Activated CD8-positive, alpha-beta memory T cell treated with anti-CD3 and anti-CD28 coated beads, Interleukin-2, amount 10 ng/mL, durations not matched to agents 7 days and 5 days (primary cell): Measurements from ENCODE around the gene DNAJB13. TPM values are rescaled to one million over a fixed set of nuclear protein-coding genes. Genes with fewer than 3 reads are reported as not detected.

Source experiments
- ATAC-seq: fragments of 150-1000 bp; cut with Tn5 transposase; one replicate; pipeline ENCODE4 v1.10.0; 2021; ENCODE audit warnings: moderate library complexity
- CTCF ChIA-PET: fragments of 350-600 bp; sonication (Branson Sonifier 250); formaldehyde crosslinking; loops from one replicate; lab custom pipeline; 2021; ENCODE audit warnings: antibody characterized with exemption; lab: Charles Lee
- DNase-seq: peaks from one replicate; pipeline ENCODE4 v3.0.0-alpha.2; 2020
- H3K27ac Mint-ChIP-seq: one replicate; pipeline ENCODE4 v1.8.0; 2021; ENCODE audit warnings: mild to moderate bottlenecking, mixed read lengths
- H3K27me3 Mint-ChIP-seq: one replicate; pipeline ENCODE4 v1.8.0; 2021; ENCODE audit warnings: mixed read lengths
- H3K36me3 Mint-ChIP-seq: one replicate; pipeline ENCODE4 v1.8.0; 2021; ENCODE audit warnings: mild to moderate bottlenecking, mixed read lengths
- H3K4me1 Mint-ChIP-seq: one replicate; pipeline ENCODE4 v1.8.0; 2021; ENCODE audit warnings: mixed read lengths
- H3K4me3 Mint-ChIP-seq: one replicate; pipeline ENCODE4 v1.8.0; 2021; ENCODE audit warnings: mild to moderate bottlenecking, moderate library complexity, mixed read lengths
- H3K9me3 Mint-ChIP-seq: one replicate; pipeline ENCODE4 v1.8.0; 2022; ENCODE audit warnings: low read depth, mixed read lengths
- total RNA-seq, 2 experiments: library from RNA; stranded (reverse); gene quantifications; one replicate each; pipeline ENCODE4 v1.2.3, GENCODE V29; 2021

DNAJB13 gene
- total RNA-seq, 2 experiments from 2014 or later: 0.26 to 0.29 TPM

DNA sequence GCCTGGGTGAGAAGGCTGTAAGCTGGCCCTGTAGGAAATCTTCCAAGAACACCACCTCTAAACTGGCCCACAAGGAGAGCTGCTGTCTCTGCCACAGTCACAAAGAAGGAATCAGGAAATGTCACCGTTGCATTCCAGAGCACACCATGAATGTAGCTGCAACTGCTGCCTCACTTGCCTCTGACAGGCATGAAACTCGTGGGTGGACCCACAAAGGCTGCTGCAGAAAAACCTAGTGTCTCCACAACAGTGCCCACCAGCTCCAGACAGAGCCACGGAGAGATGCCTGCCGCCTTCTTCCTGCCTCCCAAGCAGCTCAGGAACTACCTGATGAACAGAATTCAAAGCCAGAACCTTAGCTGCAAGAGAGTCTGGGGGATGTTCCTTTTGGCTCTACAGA is 10.5 kb downstream of the DNAJB13 start:
- Mint-ChIP-seq H3K4me3 (no peak overlapping the region), H3K4me1 (peaks cover 10% of the 10 kb centered on the region), H3K27ac (no peak overlapping the region), H3K9me3 (no peaks in the 10 kb centered on the region), H3K36me3 (no peaks in the 10 kb centered on the region), H3K27me3 (peaks cover 5% of the 10 kb centered on the region)
- ATAC-seq (no peak), DNase-seq (no peak)
- CTCF ChIA-PET: interaction anchor here (0.9 to 1.4 kb wide), 2 partner anchors 9 to 189 kb away, joined by 4 read pairs; no protein-coding TSS in a partner anchor

GRCh38 chr11:73962101-73962705 is 11.4 kb downstream of the DNAJB13 start:
- CTCF ChIA-PET: interaction anchor here (2.4 kb wide), 1 partner anchor 10 kb away, joined by 6 read pairs; no protein-coding TSS in a partner anchor
- H3K36me3 Mint-ChIP-seq: no peaks in the 10 kb centered on the region
- H3K4me1 Mint-ChIP-seq: peaks cover 10% of the 10 kb centered on the region
- DNase-seq: no peak
- peaks cover 2% of the 10 kb centered on the region for H3K27me3 Mint-ChIP-seq
- H3K9me3 Mint-ChIP-seq: no peaks in the 10 kb centered on the region
- no peak overlapping the region for H3K27ac Mint-ChIP-seq
- no peak overlapping the region for H3K4me3 Mint-ChIP-seq
- no peak for ATAC-seq

GRCh38 chr11:73963861-73964260 is 13.0 kb downstream of the DNAJB13 start:
- Mint-ChIP-seq H3K36me3 (no peaks in the 10 kb centered on the region), H3K27ac (no peak overlapping the region), H3K27me3 (no peaks in the 10 kb centered on the region), H3K4me3 (no peak overlapping the region), H3K9me3 (no peaks in the 10 kb centered on the region), H3K4me1 (peaks cover 14% of the 10 kb centered on the region)
- DNase-seq (no peak), ATAC-seq (no peak)
- CTCF ChIA-PET: interaction anchor here (0.6 to 2.6 kb wide), 23 partner anchors 9 to 486 kb away, joined by 3 to 13 read pairs (median 3); partner anchors contain the start of genes C2CD3 and PPME1

DNA sequence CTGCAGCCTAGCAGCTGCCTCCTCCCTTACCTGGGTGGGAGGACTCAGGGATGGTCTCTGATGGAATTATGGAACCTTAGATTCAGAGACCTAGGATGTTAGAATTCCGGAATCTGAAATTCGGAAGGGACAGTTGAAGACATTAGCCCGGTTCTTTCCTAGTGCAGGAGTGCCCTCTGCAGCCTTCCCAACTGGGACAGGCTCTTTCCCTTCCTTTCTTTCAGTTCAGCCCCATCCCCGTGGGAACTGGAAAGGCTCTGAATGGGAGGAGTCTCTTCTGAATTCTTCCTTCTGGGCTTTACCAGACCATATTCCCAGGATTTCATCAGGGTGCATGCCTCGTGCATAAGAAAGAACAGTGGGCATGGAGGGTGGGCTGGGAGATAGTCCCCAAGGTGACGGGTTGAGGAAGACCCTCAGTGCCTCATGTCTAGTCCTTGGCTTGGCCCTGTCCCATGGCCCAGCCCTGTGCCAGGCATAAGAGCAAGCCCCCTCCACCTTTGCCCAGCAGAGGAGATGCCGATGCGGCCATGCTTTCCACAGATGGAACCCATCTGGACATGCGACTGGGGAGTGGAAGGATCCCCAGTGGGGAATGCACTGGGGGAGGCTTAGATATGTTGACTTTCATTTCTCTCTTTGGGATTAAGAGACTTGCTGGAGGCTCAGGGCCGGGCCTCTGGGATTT is 14.4 kb downstream of the DNAJB13 start:
- Mint-ChIP-seq H3K36me3 (no peaks in the 10 kb centered on the region), H3K4me1 (peaks cover 25% of the 10 kb centered on the region), H3K27ac (no peak overlapping the region), H3K9me3 (no peaks in the 10 kb centered on the region), H3K27me3 (no peaks in the 10 kb centered on the region), H3K4me3 (no peak overlapping the region)
- DNase-seq (no peak), ATAC-seq (no peak)
- CTCF ChIA-PET: interaction anchor here (1.1 to 2.6 kb wide), 9 partner anchors 15 to 484 kb away, joined by 3 to 13 read pairs (median 4); partner anchors contain the start of genes C2CD3 and PPME1

DNA sequence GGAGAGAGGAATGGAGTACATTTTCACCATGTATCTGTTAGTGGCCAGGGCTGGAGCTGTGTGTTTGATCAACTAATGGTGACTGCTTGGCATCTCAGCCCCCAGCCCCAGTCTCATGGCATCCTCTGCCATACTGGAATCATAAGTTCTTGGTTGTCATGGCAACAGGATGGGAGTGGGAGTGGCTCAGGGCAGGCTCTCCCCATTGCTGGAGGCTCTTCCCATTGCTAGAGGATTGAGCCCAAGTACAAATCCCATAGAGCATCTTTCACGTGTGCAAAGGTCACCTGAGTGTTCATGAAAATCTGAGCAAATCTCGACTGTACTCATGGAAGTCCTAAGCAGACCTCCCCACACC is 14.9 kb downstream of the DNAJB13 start:
- Mint-ChIP-seq H3K27me3 (no peaks in the 10 kb centered on the region), H3K4me3 (no peak overlapping the region), H3K27ac (no peak overlapping the region), H3K4me1 (peaks cover 27% of the 10 kb centered on the region), H3K9me3 (no peaks in the 10 kb centered on the region), H3K36me3 (no peaks in the 10 kb centered on the region)
- CTCF ChIA-PET: interaction anchor here (1.0 to 1.6 kb wide), 4 partner anchors 21 to 290 kb away, joined by 3 to 4 read pairs (median 4); partner anchors contain the start of genes C2CD3 and PPME1
- no peak for DNase-seq
- no peak for ATAC-seq

- CTCF ChIA-PET: interaction anchor here (0.7 kb wide), 1 partner anchor 44 kb away, joined by 3 read pairs; no protein-coding TSS in a partner anchor
- no peak overlapping the region for H3K4me3 Mint-ChIP-seq
- H3K36me3 Mint-ChIP-seq: peaks cover 2% of the 10 kb centered on the region
Measured at GRCh38 chr11:73968356-73968966, 17.6 kb downstream of the DNAJB13 start.

DNA sequence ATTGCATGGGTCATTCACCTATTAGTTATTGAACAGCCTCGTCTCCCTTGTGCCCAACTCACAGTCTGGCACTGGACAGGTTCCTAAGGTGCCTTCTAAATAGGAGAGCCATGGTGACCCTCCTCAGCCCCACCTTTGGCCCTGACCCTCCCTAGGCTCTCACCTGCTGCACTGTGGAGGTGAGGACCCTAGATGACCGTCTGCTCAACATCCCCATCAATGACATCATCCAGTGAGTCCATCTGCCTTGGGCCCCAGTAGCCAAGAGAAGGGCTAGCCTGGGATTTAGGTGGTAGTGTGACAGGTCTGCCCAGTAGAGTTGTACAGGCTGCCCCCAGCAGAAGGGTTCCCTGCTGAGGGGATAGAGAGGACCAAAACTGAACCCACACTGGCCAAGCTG is 18.3 kb downstream of the DNAJB13 start:
- Mint-ChIP-seq H3K9me3 (no peaks in the 10 kb centered on the region), H3K4me3 (no peak overlapping the region), H3K4me1 (peaks cover 45% of the 10 kb centered on the region), H3K27ac (no peak overlapping the region), H3K36me3 (peaks cover 6% of the 10 kb centered on the region), H3K27me3 (no peaks in the 10 kb centered on the region)
- CTCF ChIA-PET: interaction anchor here (2.6 kb wide), 1 partner anchor 11 kb away, joined by 9 read pairs; no protein-coding TSS in a partner anchor
- no peak for DNase-seq
- ATAC-seq: no peak

More at GRCh38 chr11:73968356-73968966, 17.6 kb downstream of the DNAJB13 start:
- DNase-seq (no peak), ATAC-seq (no peak)
- Mint-ChIP-seq H3K9me3 (no peaks in the 10 kb centered on the region), H3K27me3 (no peaks in the 10 kb centered on the region), H3K27ac (peak overlapping the region; percentile 16), H3K4me1 (peaks cover 41% of the 10 kb centered on the region)

DNA sequence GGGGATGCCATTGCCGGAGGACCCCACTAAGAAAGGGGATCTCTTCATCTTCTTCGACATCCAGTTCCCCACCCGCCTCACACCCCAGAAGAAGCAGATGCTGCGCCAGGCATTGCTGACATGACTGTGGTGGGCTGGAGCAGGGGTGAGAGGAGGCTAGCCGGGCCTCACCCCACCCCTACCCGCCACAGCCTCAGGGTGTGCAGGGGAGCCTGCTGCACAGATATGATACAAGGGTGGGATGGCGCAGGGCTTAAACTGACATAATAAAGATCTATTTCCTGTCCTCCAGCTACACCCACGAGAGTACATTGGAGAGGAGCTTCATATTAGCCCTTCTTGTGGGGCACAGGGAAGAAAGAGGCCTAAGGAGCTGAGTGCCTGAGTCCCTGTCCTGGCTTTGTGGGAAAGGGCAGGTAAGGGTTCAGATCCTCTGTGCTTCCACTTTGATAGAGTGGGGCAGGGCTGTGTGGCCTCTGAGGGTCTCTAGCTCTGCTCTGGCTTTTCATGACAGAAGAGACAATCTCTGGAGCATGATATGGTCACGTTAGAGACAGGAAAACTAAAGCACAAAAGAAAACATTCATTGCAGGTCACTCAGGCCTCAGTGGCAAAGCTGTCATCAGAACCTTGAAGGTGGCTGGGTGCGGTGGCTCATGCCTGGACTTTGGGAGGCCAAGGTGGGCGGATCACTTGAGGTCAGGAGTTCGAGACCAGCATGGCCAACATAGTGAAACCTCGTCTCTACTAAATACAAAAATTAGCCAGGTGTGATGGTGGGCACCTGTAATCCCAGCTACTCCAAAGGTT is 19.4 kb downstream of the DNAJB13 start:
- no peak overlapping the region for H3K4me3 Mint-ChIP-seq
- no peaks in the 10 kb centered on the region for H3K9me3 Mint-ChIP-seq
- DNase-seq: peak; percentile 55
- peaks cover 16% of the 10 kb centered on the region for H3K36me3 Mint-ChIP-seq
- H3K27me3 Mint-ChIP-seq: no peaks in the 10 kb centered on the region
- ATAC-seq: no peak
- CTCF ChIA-PET: interaction anchor here (0.9 to 2.6 kb wide), 4 partner anchors 9 to 201 kb away, joined by 3 to 9 read pairs (median 4); partner anchors contain the start of genes C2CD3, PPME1 and UCP2
- peak overlapping the region; percentile 62 for H3K27ac Mint-ChIP-seq
- H3K4me1 Mint-ChIP-seq: peaks cover 50% of the 10 kb centered on the region

DNA sequence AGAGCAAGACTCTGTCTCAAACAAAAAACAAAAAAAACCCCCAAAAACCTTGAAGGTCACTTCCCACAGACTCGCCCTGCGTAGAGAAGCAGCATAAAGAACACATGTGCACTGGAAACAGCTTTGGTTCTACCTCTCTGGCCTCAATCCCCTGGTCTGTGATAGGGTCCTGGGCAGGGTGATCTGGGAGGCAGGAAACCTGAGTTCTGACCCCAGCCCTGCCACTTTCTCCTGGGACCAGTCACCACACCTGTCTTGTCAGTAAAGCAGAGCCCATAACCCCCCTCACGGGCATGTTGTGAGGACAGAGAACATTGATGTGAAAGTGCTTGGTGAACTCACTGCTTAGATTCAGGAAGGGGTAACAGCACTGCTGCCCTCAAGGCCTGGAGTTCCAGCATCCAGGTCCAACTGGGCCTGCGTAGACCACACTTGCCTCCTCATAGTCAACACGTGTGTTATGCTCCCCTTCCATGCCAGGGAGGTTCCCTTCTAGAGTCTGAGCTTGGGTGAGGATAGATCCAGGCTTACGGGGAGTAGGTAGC is 20.4 kb downstream of the DNAJB13 start:
- no peaks in the 10 kb centered on the region for H3K9me3 Mint-ChIP-seq
- H3K36me3 Mint-ChIP-seq: peaks cover 25% of the 10 kb centered on the region
- DNase-seq (no peak), ATAC-seq (no peak)
- H3K27me3 Mint-ChIP-seq: no peaks in the 10 kb centered on the region
- peaks cover 56% of the 10 kb centered on the region for H3K4me1 Mint-ChIP-seq
- CTCF ChIA-PET: interaction anchor here (1.2 to 2.6 kb wide), 3 partner anchors 9 to 200 kb away, joined by 3 to 9 read pairs (median 6); partner anchors contain the start of genes C2CD3 and PPME1
- no peak overlapping the region for H3K4me3 Mint-ChIP-seq
- peak overlapping the region; percentile 59 for H3K27ac Mint-ChIP-seq

GRCh38 chr11:73972187-73972586 is 21.4 kb downstream of the DNAJB13 start:
- H3K4me1 Mint-ChIP-seq: peaks cover 66% of the 10 kb centered on the region

DNA sequence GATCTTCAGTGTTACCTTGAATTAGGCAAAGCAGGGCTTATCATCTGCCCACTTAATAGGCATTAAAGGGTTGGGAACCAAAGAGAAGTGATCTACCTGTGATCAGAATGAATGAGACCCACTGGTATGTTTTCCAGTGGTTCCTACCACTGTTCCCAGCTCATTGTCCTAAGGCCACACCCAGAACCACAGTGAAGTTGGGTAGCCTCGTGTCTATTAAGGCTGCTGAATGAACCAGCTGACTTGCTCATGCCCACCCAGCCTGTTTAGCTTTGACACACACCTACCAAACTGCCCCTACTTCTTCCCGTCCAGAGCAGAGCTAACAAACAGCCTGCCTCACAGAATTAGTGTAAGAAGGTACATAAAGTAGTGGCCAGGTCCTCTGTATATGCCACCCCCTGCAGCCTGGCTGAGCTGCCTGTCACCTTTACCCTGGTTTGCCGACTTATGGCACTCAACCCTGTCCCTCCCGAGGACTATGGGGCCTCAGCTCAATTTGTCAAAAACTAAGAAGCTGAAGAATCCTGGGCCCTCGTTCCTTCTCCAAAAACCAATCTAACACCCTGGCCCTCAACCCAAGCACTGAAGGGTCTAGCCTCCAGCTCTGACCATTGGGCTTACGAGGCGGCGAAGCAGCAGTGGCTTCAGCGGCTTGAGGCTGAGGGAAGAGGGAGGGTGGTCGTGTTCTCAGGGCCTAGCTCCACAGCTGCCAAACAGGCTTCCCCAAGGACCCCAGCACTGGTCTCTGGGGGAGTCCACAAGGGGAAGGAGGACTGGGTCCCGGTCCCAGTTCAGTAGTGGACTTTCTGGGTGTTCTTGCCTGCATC is 22.0 kb downstream of the DNAJB13 start:
- Mint-ChIP-seq H3K4me3 (no peak overlapping the region), H3K27ac (peak overlapping the region; percentile 82), H3K36me3 (peaks cover 39% of the 10 kb centered on the region), H3K9me3 (no peaks in the 10 kb centered on the region), H3K27me3 (no peaks in the 10 kb centered on the region), H3K4me1 (peaks cover 71% of the 10 kb centered on the region)
- ATAC-seq (no peak), DNase-seq (no peak)
- CTCF ChIA-PET: interaction anchor here (0.6 to 2.0 kb wide), 4 partner anchors 9 to 1354 kb away, joined by 3 to 6 read pairs (median 5); no protein-coding TSS in a partner anchor

More at GRCh38 chr11:73972187-73972586, 21.4 kb downstream of the DNAJB13 start:
- ATAC-seq (no peak), DNase-seq (no peak)
- peaks cover 33% of the 10 kb centered on the region for H3K36me3 Mint-ChIP-seq
- H3K27me3 Mint-ChIP-seq: no peaks in the 10 kb centered on the region
- no peak overlapping the region for H3K4me3 Mint-ChIP-seq
- peak overlapping the region; percentile 45 for H3K27ac Mint-ChIP-seq
- H3K9me3 Mint-ChIP-seq: no peaks in the 10 kb centered on the region
- CTCF ChIA-PET: interaction anchor here (1.4 to 2.0 kb wide), 2 partner anchors 9 to 33 kb away, joined by 6 read pairs; no protein-coding TSS in a partner anchor
